ENCODE data around the gene EBI3.

- TF ChIP-seq EZH2 (IDR thresholded peaks at IDR 0.05; ENCODE audit: low read depth, low read length, severe bottlenecking) (no peak), CTCF (IDR thresholded peaks at IDR 0.05; ENCODE audit: control extremely low read depth in 1 of 3, insufficient read depth in 1 of 3, low read depth in 1 of 3, low read length in 3 of 3) (peak in 2 of 3 experiments; percentile 15 to 20; a peak in 2 of 4 replicates), GABPA (IDR thresholded peaks at IDR 0.05; ENCODE audit: borderline replicate concordance, insufficient read depth, low read length) (no peak), RFX5 (IDR thresholded peaks at IDR 0.05; ENCODE audit: borderline replicate concordance, low read depth, low read length) (no peak), EP300 (IDR thresholded peaks at IDR 0.05; ENCODE audit: borderline replicate concordance in 1 of 2, low read depth in 2 of 2, low read length in 2 of 2) (no peak)
These were observed 22.4 kb upstream of the EBI3 start for GRCh38 chr19:4206818-4207484.

Measured in H1 (cell line).